Endothelial cell of umbilical vein (primary cell): Measurements from ENCODE around the gene PDLIM5. TPM values are rescaled to one million over a fixed set of nuclear protein-coding genes. Genes with fewer than 3 reads are reported as not detected.
A peak's percentile ranks its signal among the peaks of the same experiment; 100 is the strongest.

Experiments used
- BruUV-seq: library from RNA; stranded (reverse); fragments of 400-500 nt; replicated peaks from 2 replicates; lab custom pipeline; 2021; lab: Mats Ljungman, UMichigan
- CTCF ChIA-PET: fragments of 300-600, 350-600 bp; sonication (Branson Sonifier 250); formaldehyde crosslinking; loops from one replicate; lab custom pipeline; 2021; ENCODE audit warnings: antibody characterized with exemption, inconsistent platforms; lab: Charles Lee
- POLR2A ChIA-PET: fragments of 300-600, 350-600 bp; sonication (Branson Sonifier 250); formaldehyde crosslinking; loops from one replicate; lab custom pipeline; 2021; ENCODE audit warnings: antibody characterized with exemption, inconsistent platforms; lab: Charles Lee
- DNase-seq: peaks from one replicate; pipeline ENCODE4 v3.0.0-alpha.2; 2011; ENCODE audit warnings: low read depth, low spot score
- FAIRE-seq: peaks from 2 replicates; lab custom pipeline; 2011; peaks lifted over from hg19 to GRCh38; lab: Jason Lieb, UNC
- H2AFZ ChIP-seq: 2 replicates; pipeline ENCODE4 v1.6.0; 2012; ENCODE audit warnings: low read depth, low read length, control low read depth, inconsistent platforms
- H3K27ac ChIP-seq: 2 replicates; pipeline ENCODE4 v1.5.1; 2011; ENCODE audit warnings: low read depth, mild to moderate bottlenecking, control low read depth, low read length, moderate library complexity; ENCODE audit not compliant: insufficient read depth
- H3K27me3 ChIP-seq, 2 experiments: 2 replicates each; pipeline versions ENCODE4 v1.6.0 to v1.6.1; 2011; ENCODE audit warnings: low read length in 2 of 2, mixed read lengths in 1 of 2; ENCODE audit not compliant: control insufficient read depth in 2 of 2, insufficient read depth in 2 of 2
- H3K36me3 ChIP-seq, 2 experiments: 2 replicates in 1 of 2; 3 replicates in 1 of 2; pipeline ENCODE4 v1.5.1; 2011; ENCODE audit warnings: low read length in 2 of 2, mild to moderate bottlenecking in 1 of 2, moderate library complexity in 1 of 2; ENCODE audit not compliant: control insufficient read depth in 2 of 2, insufficient read depth in 2 of 2; ENCODE audit errors: extremely low read depth in 1 of 2
- H3K4me1 ChIP-seq: 3 replicates; pipeline ENCODE4 v1.5.1; 2011; ENCODE audit warnings: mild to moderate bottlenecking, low read length; ENCODE audit not compliant: control insufficient read depth, insufficient read depth; ENCODE audit errors: extremely low read depth
- H3K4me2 ChIP-seq: 2 replicates; pipeline ENCODE4 v1.6.1; 2011; ENCODE audit warnings: low read length, control low read depth, mixed read lengths; ENCODE audit not compliant: insufficient read depth
- H3K4me3 ChIP-seq, 3 experiments: fragments of 200-600 bp in 1 of 3; sonication (generic), shearing (Covaris generic) in 1 of 3; replicated peaks in 1 of 3; 2 replicates each; pipeline ENCODE4 v1.5.1; 2011 to 2016; ENCODE audit warnings: control low read depth in 3 of 3, low read length in 3 of 3, mild to moderate bottlenecking in 2 of 3, inconsistent platforms in 1 of 3, low read depth in 1 of 3, moderate library complexity in 1 of 3; ENCODE audit not compliant: insufficient read depth in 1 of 3
- H3K79me2 ChIP-seq: 2 replicates; pipeline ENCODE4 v1.6.0; 2012; ENCODE audit warnings: low read length, inconsistent platforms; ENCODE audit not compliant: control insufficient read depth, insufficient read depth
- H3K9ac ChIP-seq: replicated peaks from 2 replicates; pipeline ENCODE3; 2011; ENCODE audit warnings: low read length, control low read depth; ENCODE audit not compliant: insufficient read depth; ENCODE audit errors: extremely low read depth
- H3K9me1 ChIP-seq: replicated peaks from 3 replicates; pipeline ENCODE4 v1.6.0; 2011; ENCODE audit warnings: mild to moderate bottlenecking, low read length; ENCODE audit not compliant: control insufficient read depth, insufficient read depth; ENCODE audit errors: extremely low read depth
- H3K9me3 ChIP-seq: replicated peaks from 2 replicates; pipeline ENCODE4 v1.5.1; 2012; ENCODE audit warnings: low read length, inconsistent platforms; ENCODE audit not compliant: control insufficient read depth, insufficient read depth
- H4K20me1 ChIP-seq: replicated peaks from 2 replicates; pipeline ENCODE3; 2011; ENCODE audit warnings: mild to moderate bottlenecking, low read length; ENCODE audit not compliant: control insufficient read depth, insufficient read depth; ENCODE audit errors: extremely low read depth
- CTCF ChIP-seq, 2 donors: IDR thresholded peaks; 1 replicate in 1 of 2; 2 replicates in 1 of 2; pipeline ENCODE4 v1.5.1; 2011; ENCODE audit warnings: low read length in 2 of 2, mild to moderate bottlenecking in 2 of 2, moderate library complexity in 2 of 2, control low read depth in 1 of 2, inconsistent platforms in 1 of 2, low read depth in 1 of 2; ENCODE audit not compliant: insufficient read depth in 1 of 2; ENCODE audit errors: extremely low read depth in 1 of 2
- EZH2 ChIP-seq: IDR thresholded peaks from 2 replicates; pipeline ENCODE4 v1.6.1; 2012; ENCODE audit warnings: borderline replicate concordance, low read depth, mild to moderate bottlenecking, moderate library complexity, low read length, inconsistent platforms; ENCODE audit not compliant: severe bottlenecking
- FOS ChIP-seq: IDR thresholded peaks from 2 replicates; pipeline ENCODE4 v1.6.1; 2011; ENCODE audit warnings: mild to moderate bottlenecking, low read length, moderate library complexity, borderline replicate concordance; ENCODE audit not compliant: insufficient read depth
- GATA2 ChIP-seq: IDR thresholded peaks from 2 replicates; pipeline ENCODE4 v1.7.0; 2011; ENCODE audit warnings: low read depth, mild to moderate bottlenecking, moderate library complexity, mixed read lengths, low read length; ENCODE audit not compliant: insufficient read length, insufficient read depth
- JUN ChIP-seq: IDR thresholded peaks from 2 replicates; pipeline ENCODE4 v1.6.1; 2011; ENCODE audit warnings: borderline replicate concordance, low read depth; ENCODE audit not compliant: insufficient read length, insufficient read depth
- MAX ChIP-seq: IDR thresholded peaks from 2 replicates; pipeline ENCODE4 v1.6.1; 2011; ENCODE audit not compliant: insufficient read depth, insufficient read length
- MYC ChIP-seq: IDR thresholded peaks from one replicate; pipeline ENCODE4 v1.6.1; 2011; ENCODE audit warnings: mild to moderate bottlenecking, low read depth, low read length
- POLR2A ChIP-seq: IDR thresholded peaks from 2 replicates; pipeline ENCODE4 v1.6.1; 2012; ENCODE audit warnings: low read depth, mild to moderate bottlenecking, control low read depth, low read length
- POLR2AphosphoS5 ChIP-seq: IDR thresholded peaks from 2 replicates; pipeline ENCODE4 v1.6.1; 2012; ENCODE audit warnings: low read depth, mild to moderate bottlenecking, control low read depth, low read length, moderate library complexity; ENCODE audit not compliant: insufficient read depth
- dilution Hi-C: fragments of 300-500 bp; cut with MboI; formaldehyde crosslinking; loops from one replicate; pipeline ENCODE4 v1.15.0; 2019; ENCODE audit warnings: low sequenced_read_pairs; ENCODE audit not compliant: extremely low pct_ligation_motif_present
- intact Hi-C: fragments of 100-400 bp; cut with micrococcal nuclease; formaldehyde crosslinking; loops from one replicate; pipeline ENCODE4 v1.10.0; 2022
- polyA plus RNA-seq, 4 experiments: library from polyadenylated mRNA; depleted of rRNA in 3 of 4; stranded (reverse) in 3 of 4; unstranded in 1 of 4; fragments of >200 nt; gene quantifications; 2 replicates each; pipeline versions ENCODE4 v1.2.1 to v1.2.3, GENCODE V29; 2011 to 2012; ENCODE audit warnings: missing spikeins in 1 of 4
- total RNA-seq: library from RNA; stranded (reverse); gene quantifications from 2 replicates; pipeline ENCODE4 v1.2.3, GENCODE V29; 2021

The PDLIM5 gene
- total and polyA plus RNA-seq, 2 donors (not counting 3 experiments of a cell fraction or from before 2014, with no cell fraction given), result 243 to 310 TPM

GRCh38 chr4:94442251-94442650 lies 9.5 kb upstream of the PDLIM5 start:
- no peak for DNase-seq
- Histone ChIP-seq H3K79me2 (no peaks in the 10 kb centered on the region), H3K9me3 (no peaks in the 10 kb centered on the region), H3K4me2 (no peak overlapping the region), H4K20me1 (no peaks in the 10 kb centered on the region), H3K27me3 (no peaks in the 10 kb centered on the region), H3K36me3 (no peaks in the 10 kb centered on the region), H3K4me1 (peaks cover 9% of the 10 kb centered on the region), H3K9ac (no peak overlapping the region), H3K9me1 (no peaks in the 10 kb centered on the region), H2AFZ (peak overlapping the region; percentile 44), H3K4me3 (no peak overlapping the region), H3K27ac (no peak overlapping the region)
- no peak for FAIRE-seq
- no TSS peak for BruUV-seq
- intact Hi-C loops, result no loop called here
- CTCF ChIA-PET, result interaction anchor here (1.4 to 1.9 kb wide), 3 partner anchors 29 to 110 kb away, joined by 3 to 9 read pairs (median 3); no protein-coding TSS in a partner anchor
- TF ChIP-seq JUN, result no peak
- TF ChIP-seq MYC, result no peak
- TF ChIP-seq POLR2AphosphoS5, result no peak
- TF ChIP-seq FOS, result no peak
- TF ChIP-seq MAX, result no peak
- no peak for TF ChIP-seq EZH2
- no peak for TF ChIP-seq GATA2
- no peak for TF ChIP-seq CTCF (IDR thresholded peaks at IDR 0.05; ENCODE audit: extremely low read depth in 1 of 2, insufficient read depth in 1 of 2, low read depth in 1 of 2, low read length in 2 of 2)
- TF ChIP-seq POLR2A, result no peak
- dilution Hi-C loops, result no loop called here
- POLR2A ChIA-PET, result no interaction called here
